Glutamatergic neuron (in vitro differentiated cells): ENCODE data around the gene LCNL1. TPM values are rescaled to one million over a fixed set of nuclear protein-coding genes. Genes with fewer than 3 reads are reported as not detected.

ENCODE experiments used
- DNase-seq: peaks from one replicate; pipeline ENCODE4 v3.0.0; 2022
- H3K27ac Mint-ChIP-seq: one replicate; pipeline ENCODE4 v1.8.0; 2020; ENCODE audit warnings: mild to moderate bottlenecking, mixed read lengths, inconsistent platforms; ENCODE audit not compliant: unreplicated experiment
- H3K27me3 Mint-ChIP-seq: one replicate; pipeline ENCODE4 v1.8.0; 2020; ENCODE audit warnings: mild to moderate bottlenecking, moderate library complexity, mixed read lengths, inconsistent platforms; ENCODE audit not compliant: unreplicated experiment
- H3K36me3 Mint-ChIP-seq: one replicate; pipeline ENCODE4 v1.8.0; 2020; ENCODE audit warnings: mild to moderate bottlenecking, mixed read lengths, inconsistent platforms; ENCODE audit not compliant: unreplicated experiment
- H3K4me1 Mint-ChIP-seq: one replicate; pipeline ENCODE4 v1.8.0; 2020; ENCODE audit warnings: mild to moderate bottlenecking, low read depth, mixed read lengths, inconsistent platforms; ENCODE audit not compliant: unreplicated experiment
- H3K4me3 Mint-ChIP-seq: one replicate; pipeline ENCODE4 v1.8.0; 2020; ENCODE audit warnings: mild to moderate bottlenecking, mixed read lengths, inconsistent platforms; ENCODE audit not compliant: unreplicated experiment
- H3K9me3 Mint-ChIP-seq: one replicate; pipeline ENCODE4 v1.8.0; 2020; ENCODE audit warnings: mild to moderate bottlenecking, moderate library complexity, mixed read lengths, inconsistent platforms; ENCODE audit not compliant: unreplicated experiment
- CTCF ChIP-seq: fragments of 200-600 bp; sonication (generic); IDR thresholded peaks from one replicate; pipeline ENCODE4 v1.5.0; 2021; ENCODE audit not compliant: partially characterized antibody, unreplicated experiment
- total RNA-seq: library from RNA; stranded (reverse); fragmentation: NEBNext Ultra II Directional; extraction: Animal tissue kit (Norgen Biotek cat#: 25700); gene quantifications from one replicate; pipeline ENCODE4 v1.2.1, GENCODE V29; 2021; ENCODE audit not compliant: unreplicated experiment

The LCNL1 gene
- total RNA-seq, 1 donor from 2014 or later: not detected

GRCh38 chr9:136950656-136951276 is 32.0 kb upstream of the LCNL1 start:
- peaks cover 2% of the 10 kb centered on the region for H3K4me1 Mint-ChIP-seq
- no peak for TF ChIP-seq CTCF
- H3K27ac Mint-ChIP-seq: no peak overlapping the region
- DNase-seq: no peak
- peak overlapping the region; percentile 79 for H3K4me3 Mint-ChIP-seq
- peaks cover 8% of the 10 kb centered on the region for H3K27me3 Mint-ChIP-seq
- H3K36me3 Mint-ChIP-seq: no peaks in the 10 kb centered on the region
- peaks cover 2% of the 10 kb centered on the region for H3K9me3 Mint-ChIP-seq

- DNase-seq: peak; percentile 13
- no peak within 1 kb of the TSS for H3K4me3 Mint-ChIP-seq
Measured at GRCh38 chr9:136951541-136952320, 31.1 kb upstream of the LCNL1 start, which contains the start of gene LCN12. Gene LCN12, plus strand, starts transcription at chr9:136952273. Its CDS starts 55 bp downstream, at chr9:136952328.

GRCh38 chr9:136952321-136952850 is 30.4 kb upstream of the LCNL1 start:
- no peak overlapping the region for H3K4me3 Mint-ChIP-seq
- peak; percentile 16 for DNase-seq
- H3K9me3 Mint-ChIP-seq: peaks cover 9% of the 10 kb centered on the region
- no peak overlapping the region for H3K27ac Mint-ChIP-seq
- no peaks in the 10 kb centered on the region for H3K36me3 Mint-ChIP-seq
- TF ChIP-seq CTCF: no peak
- H3K4me1 Mint-ChIP-seq: no peaks in the 10 kb centered on the region
- H3K27me3 Mint-ChIP-seq: peaks cover 8% of the 10 kb centered on the region

More at GRCh38 chr9:136951541-136952320, 31.1 kb upstream of the LCNL1 start, which contains the start of gene LCN12:
- no peak for TF ChIP-seq CTCF
- no peaks in the 10 kb centered on the region for H3K36me3 Mint-ChIP-seq
- H3K27ac Mint-ChIP-seq: no peak within 1 kb of the TSS
- H3K27me3 Mint-ChIP-seq: peaks cover 9% of the 10 kb centered on the region
- H3K9me3 Mint-ChIP-seq: peaks cover 9% of the 10 kb centered on the region
- H3K4me1 Mint-ChIP-seq: peaks cover 2% of the 10 kb centered on the region

DNA sequence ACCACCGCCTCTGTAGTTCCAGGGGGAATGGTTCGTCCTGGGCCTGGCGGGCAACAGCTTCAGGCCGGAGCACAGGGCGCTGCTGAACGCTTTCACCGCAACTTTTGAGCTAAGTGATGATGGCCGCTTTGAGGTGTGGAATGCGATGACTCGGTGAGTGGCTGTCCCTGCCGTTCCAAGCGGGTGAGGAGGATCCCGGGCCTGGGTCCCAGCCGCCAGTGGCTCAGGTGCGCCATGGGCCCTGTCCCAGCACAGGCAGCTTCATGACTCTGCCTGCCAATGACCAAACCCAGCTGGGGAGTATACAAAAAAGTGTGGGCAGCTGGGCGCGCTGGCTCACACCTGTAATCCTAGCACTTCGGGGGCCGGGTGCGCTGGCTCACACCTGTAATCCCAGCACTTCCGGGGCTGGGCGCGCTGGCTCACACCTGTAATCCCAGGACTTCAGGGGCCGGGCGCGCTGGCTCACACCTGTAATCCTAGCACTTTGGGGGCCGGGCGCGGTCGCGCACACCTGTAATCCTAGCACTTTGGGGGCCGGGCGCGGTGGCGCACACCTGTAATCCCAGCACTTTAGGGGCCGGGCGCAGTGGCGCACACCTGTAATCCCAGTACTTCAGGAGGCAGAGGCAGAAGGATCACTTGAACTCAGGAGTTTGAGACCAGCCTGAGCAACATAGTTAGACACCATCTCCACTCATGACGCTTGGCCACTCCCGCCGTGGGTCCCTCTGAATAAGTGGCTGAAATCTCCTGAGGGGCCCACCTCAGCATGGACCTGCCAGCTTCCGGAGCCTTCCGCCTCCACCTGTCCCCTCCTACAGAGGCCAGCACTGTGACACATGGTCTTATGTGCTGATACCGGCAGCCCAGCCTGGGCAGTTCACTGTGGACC is 29.7 kb upstream of the LCNL1 start:
- Mint-ChIP-seq H3K36me3 (no peaks in the 10 kb centered on the region), H3K27ac (no peak overlapping the region), H3K27me3 (peaks cover 7% of the 10 kb centered on the region), H3K9me3 (peaks cover 10% of the 10 kb centered on the region), H3K4me3 (no peak overlapping the region), H3K4me1 (no peaks in the 10 kb centered on the region)
- no peak for DNase-seq
- TF ChIP-seq CTCF: no peak
